SK-N-MC (cell line): ENCODE data around the gene SOX5.

Experiments
- EZH2 ChIP-seq: fragments of 200-600 bp; sonication (generic); IDR thresholded peaks from one replicate; pipeline ENCODE4 v1.6.1; 2017; ENCODE audit warnings: antibody characterized with exemption
- FOXP2 ChIP-seq: optimal IDR thresholded peaks from 2 replicates; pipeline ENCODE3; 2011; ENCODE audit warnings: mild to moderate bottlenecking, moderate library complexity; ENCODE audit not compliant: insufficient read depth; ENCODE audit errors: extremely low read length, control extremely low read depth
- POLR2AphosphoS5 ChIP-seq: IDR thresholded peaks from 2 replicates; pipeline ENCODE4 v1.6.1; 2012; ENCODE audit warnings: mild to moderate bottlenecking, low read depth, low read length, borderline replicate concordance

GRCh38 chr12:23887055-23887835 lies 62.2 kb downstream of the SOX5 start:
- no peak for TF ChIP-seq EZH2
- TF ChIP-seq POLR2AphosphoS5 = no peak
- no peak for TF ChIP-seq FOXP2
